Upper lobe of left lung (tissue), 4 donors: ENCODE measurements around the gene USP10.
A peak's percentile ranks its signal among the peaks of the same experiment; 100 is the strongest.

ENCODE experiments used
- POLR2A ChIP-seq, 4 donors: fragments of 450-650 bp; IDR thresholded peaks; one replicate each; pipeline ENCODE4 v1.5.1; 2016 to 2017; ENCODE audit warnings: antibody characterized with exemption in 4 of 4, mild to moderate bottlenecking in 2 of 4
- POLR2AphosphoS5 ChIP-seq, 2 donors: sonication (generic); formaldehyde crosslinking; IDR thresholded peaks; one replicate each; pipeline ENCODE4 v1.5.1; 2017; ENCODE audit warnings: antibody characterized with exemption in 2 of 2
- TF ChIP-seq, protein P1 (sequence below), 6 experiments: fragments of 450-650 bp in 4 of 6; fragments of 200-600 bp in 2 of 6; sonication (generic) in 2 of 6; IDR thresholded peaks; one replicate each; pipeline ENCODE4 v1.5.1; 2016 to 2019; ENCODE audit warnings: antibody characterized with exemption in 6 of 6

DNA sequence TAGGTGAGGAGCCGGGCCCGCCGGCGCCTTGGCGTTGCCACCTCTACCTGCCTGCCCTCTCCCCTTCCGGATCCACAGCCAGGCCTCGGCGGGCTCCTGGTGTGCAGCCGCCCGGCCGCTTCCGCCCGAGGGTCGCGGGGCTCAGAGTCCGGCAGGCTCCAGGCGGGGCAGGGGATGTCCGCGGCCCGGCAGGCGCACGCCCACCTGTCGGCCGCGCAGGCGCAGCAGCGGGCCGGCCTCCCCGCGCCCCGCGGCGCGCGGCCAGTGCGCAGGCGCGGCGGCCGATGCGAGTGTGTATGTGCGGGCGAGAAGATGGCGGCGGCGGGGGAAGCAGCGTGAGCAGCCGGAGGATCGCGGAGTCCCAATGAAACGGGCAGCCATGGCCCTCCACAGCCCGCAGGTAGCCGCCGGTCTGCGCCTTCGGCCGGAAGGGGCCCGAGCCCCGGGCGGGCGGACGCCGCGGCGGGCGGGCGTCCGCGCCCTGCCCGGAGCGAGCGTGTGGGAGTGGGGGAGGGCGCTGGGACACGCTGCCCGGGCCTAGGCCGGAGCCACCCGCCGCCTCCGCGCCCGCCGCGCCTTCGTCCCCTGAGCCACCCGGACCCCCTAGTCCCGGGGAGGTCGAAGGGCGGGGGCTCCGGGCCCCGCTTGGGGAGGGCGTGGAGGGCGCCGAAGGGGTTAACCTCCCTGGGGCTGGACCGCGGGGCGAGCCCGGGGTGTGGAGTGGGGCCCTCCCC lies at the start of gene USP10:
- TF ChIP-seq, protein P1, sequence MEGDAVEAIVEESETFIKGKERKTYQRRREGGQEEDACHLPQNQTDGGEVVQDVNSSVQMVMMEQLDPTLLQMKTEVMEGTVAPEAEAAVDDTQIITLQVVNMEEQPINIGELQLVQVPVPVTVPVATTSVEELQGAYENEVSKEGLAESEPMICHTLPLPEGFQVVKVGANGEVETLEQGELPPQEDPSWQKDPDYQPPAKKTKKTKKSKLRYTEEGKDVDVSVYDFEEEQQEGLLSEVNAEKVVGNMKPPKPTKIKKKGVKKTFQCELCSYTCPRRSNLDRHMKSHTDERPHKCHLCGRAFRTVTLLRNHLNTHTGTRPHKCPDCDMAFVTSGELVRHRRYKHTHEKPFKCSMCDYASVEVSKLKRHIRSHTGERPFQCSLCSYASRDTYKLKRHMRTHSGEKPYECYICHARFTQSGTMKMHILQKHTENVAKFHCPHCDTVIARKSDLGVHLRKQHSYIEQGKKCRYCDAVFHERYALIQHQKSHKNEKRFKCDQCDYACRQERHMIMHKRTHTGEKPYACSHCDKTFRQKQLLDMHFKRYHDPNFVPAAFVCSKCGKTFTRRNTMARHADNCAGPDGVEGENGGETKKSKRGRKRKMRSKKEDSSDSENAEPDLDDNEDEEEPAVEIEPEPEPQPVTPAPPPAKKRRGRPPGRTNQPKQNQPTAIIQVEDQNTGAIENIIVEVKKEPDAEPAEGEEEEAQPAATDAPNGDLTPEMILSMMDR (IDR thresholded peaks at IDR 0.05), result peak in 3 of 6 experiments; percentile 19 to 25 (median 20)
- peak in 1 of 4 donors; percentile 63 for TF ChIP-seq POLR2A (IDR thresholded peaks at IDR 0.05)
- peak in 1 of 2 donors; percentile 43 for TF ChIP-seq POLR2AphosphoS5 (IDR thresholded peaks at IDR 0.05)
